ENCODE results near the gene NR3C1.

DNA sequence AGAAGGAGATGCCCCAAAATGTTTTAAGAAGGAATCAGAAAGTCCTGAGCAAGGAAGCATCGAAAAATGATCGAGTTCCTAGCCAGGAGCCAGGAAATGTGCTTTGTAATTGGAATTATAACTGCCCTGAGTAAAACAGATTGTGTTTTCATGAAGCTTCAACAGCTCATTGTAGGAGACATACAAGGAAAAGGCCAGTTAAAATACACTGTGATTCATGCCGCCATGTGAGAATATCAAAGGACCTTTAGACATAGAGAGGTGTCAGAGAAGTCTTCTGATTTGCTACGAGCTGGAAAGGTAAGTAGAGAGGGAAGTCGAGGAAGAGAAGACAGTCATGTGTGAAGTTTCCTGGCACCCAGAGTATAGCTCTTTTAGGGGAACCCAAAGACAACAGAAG is 60.9 kb downstream of the NR3C1 start:
- TF ChIP-seq POLR2AphosphoS5 (IDR thresholded peaks at IDR 0.05), result no peak
- TF ChIP-seq, protein P1, sequence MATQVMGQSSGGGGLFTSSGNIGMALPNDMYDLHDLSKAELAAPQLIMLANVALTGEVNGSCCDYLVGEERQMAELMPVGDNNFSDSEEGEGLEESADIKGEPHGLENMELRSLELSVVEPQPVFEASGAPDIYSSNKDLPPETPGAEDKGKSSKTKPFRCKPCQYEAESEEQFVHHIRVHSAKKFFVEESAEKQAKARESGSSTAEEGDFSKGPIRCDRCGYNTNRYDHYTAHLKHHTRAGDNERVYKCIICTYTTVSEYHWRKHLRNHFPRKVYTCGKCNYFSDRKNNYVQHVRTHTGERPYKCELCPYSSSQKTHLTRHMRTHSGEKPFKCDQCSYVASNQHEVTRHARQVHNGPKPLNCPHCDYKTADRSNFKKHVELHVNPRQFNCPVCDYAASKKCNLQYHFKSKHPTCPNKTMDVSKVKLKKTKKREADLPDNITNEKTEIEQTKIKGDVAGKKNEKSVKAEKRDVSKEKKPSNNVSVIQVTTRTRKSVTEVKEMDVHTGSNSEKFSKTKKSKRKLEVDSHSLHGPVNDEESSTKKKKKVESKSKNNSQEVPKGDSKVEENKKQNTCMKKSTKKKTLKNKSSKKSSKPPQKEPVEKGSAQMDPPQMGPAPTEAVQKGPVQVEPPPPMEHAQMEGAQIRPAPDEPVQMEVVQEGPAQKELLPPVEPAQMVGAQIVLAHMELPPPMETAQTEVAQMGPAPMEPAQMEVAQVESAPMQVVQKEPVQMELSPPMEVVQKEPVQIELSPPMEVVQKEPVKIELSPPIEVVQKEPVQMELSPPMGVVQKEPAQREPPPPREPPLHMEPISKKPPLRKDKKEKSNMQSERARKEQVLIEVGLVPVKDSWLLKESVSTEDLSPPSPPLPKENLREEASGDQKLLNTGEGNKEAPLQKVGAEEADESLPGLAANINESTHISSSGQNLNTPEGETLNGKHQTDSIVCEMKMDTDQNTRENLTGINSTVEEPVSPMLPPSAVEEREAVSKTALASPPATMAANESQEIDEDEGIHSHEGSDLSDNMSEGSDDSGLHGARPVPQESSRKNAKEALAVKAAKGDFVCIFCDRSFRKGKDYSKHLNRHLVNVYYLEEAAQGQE (IDR thresholded peaks at IDR 0.05; ENCODE audit: borderline replicate concordance), result no peak

Measured in neural cell (in vitro differentiated cells).